Fibroblast of lung (primary cell): ENCODE results near the gene PLCXD1.
"Not testable (repeated sequence)": the region's sequence is repeated elsewhere in the genome, so short reads cannot be mapped to it uniquely, and the experiment has no call there.

Source experiments
- CTCF ChIP-seq, 2 donors: IDR thresholded peaks in 1 of 2; conservative IDR thresholded peaks in 1 of 2; 1 replicate in 1 of 2; 2 replicates in 1 of 2; pipeline ENCODE4 v1.5.1; 2011 to 2012; ENCODE audit warnings: low read length in 2 of 2, control low read depth in 1 of 2, inconsistent platforms in 1 of 2, low read depth in 1 of 2, mild to moderate bottlenecking in 1 of 2
- EZH2 ChIP-seq: IDR thresholded peaks from 2 replicates; pipeline ENCODE4 v1.5.1; 2012; ENCODE audit warnings: low read length, control low read depth, mild to moderate bottlenecking; ENCODE audit errors: missing control alignments

GRCh38 chrX:264006-264405 lies 17.2 kb upstream of the PLCXD1 start:
- not testable (repeated sequence) for TF ChIP-seq EZH2; CTCF (conservative IDR thresholded peaks at IDR 0.05 in 1 of 2, IDR thresholded peaks at IDR 0.05 in 1 of 2; ENCODE audit: low read depth in 1 of 2, low read length in 2 of 2)
